KG1 (cell line): ENCODE data around the gene PSMD14.

Experiments
- DNase-seq: peaks from one replicate; lab custom pipeline; 2025; lab: John Stamatoyannopoulos, UW

Gene PSMD14

GRCh38 chr2:161448431-161448830 lies 140.2 kb downstream of the PSMD14 start:
- no peak for DNase-seq
